HG02943 (cell line): ENCODE measurements around the gene ADGRA1.
"Not testable (repeated sequence)": the region's sequence is repeated elsewhere in the genome, so short reads cannot be mapped to it uniquely, and the experiment has no call there.

ENCODE experiments used
- ATAC-seq: cut with Tn5 transposase; IDR thresholded peaks from one replicate; pipeline ENCODE4 v1.9.1; 2021; ENCODE audit warnings: mild to moderate bottlenecking, low read depth, moderate library complexity; ENCODE audit not compliant: unreplicated experiment

The ADGRA1 gene

DNA sequence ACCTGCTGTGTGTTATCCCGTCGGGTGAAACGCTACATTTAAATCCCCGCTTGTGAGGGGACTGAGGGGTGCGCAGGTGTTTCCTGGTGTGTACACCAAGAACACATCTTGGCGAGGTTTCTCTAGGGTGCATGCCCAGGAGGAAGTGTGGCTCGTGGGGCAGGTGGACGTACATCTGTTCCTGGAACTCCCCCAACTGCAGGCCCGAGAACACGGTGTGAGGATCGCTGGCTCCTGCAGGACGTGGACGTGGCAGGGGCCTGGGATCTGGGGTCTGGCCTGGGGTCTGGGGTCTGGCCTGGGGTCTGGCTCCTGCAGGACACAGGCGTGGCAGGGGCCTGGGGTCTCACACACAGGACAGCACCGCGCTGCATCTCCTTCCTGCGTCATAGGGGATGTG is 82.4 kb downstream of the ADGRA1 start:
- ATAC-seq = no peak

DNA sequence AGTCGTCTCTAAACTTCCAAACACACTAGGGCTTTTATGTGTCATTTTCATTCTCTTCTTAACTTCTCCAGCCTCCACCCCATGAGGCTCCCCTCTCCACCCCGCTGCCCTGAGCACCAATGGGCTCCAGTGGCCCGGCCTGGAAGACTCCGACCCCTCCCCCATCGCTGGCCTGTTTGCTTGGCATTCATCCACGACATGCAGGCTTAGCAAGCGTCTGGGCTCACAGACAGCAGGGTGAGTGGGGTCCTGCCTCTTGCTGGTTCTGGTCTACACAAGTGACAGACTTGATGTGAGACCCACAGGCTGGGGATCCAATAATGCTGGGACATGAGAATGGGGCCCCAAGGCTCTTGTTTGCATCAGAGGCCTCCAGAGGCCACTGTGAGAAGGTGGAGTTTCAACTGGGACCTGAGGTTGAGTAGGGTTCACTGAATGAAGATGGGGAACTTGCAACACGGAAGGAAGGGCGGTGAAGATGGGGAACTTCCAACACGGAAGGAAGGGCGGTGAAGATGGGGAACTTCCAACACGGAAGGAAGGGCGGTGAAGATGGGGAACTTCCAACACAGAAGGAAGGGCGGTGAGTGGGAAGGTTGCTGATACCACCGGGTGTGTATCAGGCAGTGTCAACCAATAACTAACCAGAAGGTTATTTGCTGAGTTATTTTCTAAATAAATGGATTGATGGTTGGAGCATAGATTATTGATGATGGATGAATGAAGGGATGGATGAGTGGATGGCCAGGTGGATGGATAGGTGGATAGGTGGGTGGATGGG is 86.3 kb downstream of the ADGRA1 start:
- no peak for ATAC-seq

GRCh38 chr10:133174689-133175263 is 87.1 kb downstream of the ADGRA1 start:
- no peak for ATAC-seq

DNA sequence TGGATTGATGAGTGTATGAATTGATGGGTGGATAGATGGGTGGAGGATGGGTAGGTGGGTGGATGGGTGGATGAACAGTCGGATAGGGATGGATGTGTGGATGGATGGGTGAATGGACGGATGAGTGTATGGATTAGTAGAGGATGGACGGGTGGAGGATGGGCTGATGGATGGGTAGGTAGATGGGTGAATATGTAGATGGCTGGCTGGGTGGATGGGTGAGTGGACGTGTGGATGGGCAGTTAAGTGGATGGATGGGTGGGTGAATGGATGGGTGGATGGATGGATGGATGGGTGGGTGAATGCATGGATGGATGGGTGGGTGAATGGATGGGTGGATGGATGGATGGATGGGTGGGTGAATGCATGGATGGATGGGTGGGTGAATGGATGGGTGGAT is 87.9 kb downstream of the ADGRA1 start:
- ATAC-seq = not testable (repeated sequence)

DNA sequence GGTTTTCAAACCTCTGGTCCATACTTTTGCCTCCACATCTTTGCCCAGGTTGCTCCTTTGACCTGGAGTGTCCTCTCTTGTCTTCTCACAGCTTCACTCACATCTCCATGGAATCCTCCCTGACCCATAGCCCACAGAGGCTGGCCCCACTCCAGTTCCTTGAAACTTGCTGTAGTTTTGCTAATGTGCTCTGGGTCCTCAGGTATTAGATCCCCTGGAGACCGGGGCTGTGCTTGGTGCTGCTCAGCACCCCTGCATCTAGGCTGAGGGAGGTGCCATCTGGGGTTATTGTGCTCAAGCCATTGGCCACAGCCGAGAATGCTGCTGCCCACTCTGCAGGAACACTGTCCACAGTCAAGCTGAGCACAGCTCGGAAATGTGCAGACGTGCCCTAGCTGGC is 88.8 kb downstream of the ADGRA1 start:
- ATAC-seq = no peak

DNA sequence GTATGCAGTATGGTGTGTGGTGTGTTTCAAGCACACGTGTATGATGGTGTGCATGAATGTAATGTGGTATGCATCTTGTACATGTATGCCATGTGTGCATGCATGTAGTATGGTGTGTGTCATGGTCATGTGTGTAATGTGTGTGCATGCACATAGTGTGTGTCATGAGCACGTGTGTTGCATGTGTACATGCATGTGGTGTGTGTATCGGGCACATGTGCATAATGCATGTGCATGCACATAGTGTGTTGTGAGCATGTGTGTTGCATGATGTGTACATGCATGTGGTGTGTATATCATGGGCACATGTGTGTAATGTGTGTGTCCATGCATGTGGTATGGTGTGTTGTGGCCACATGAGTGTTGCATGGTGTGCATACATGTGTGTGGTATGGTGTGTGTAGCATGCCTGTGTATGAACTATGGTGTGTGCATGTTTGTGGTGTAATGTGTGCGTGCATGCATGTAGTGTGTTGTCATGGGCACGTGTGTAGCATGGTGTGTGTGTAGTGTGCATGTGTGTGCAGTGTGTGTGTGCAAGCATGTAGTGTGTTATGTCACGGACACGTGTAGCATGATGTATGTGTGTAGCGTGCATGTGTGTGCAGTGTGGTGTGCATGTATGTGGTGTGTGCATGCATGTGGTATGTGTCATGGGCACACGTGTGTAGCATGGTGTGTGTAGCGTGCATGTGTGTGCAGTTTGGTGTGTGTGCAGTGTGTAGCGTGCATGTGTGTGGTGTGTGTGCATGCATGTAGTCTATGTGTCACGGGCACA is 89.8 kb downstream of the ADGRA1 start:
- ATAC-seq = no peak

DNA sequence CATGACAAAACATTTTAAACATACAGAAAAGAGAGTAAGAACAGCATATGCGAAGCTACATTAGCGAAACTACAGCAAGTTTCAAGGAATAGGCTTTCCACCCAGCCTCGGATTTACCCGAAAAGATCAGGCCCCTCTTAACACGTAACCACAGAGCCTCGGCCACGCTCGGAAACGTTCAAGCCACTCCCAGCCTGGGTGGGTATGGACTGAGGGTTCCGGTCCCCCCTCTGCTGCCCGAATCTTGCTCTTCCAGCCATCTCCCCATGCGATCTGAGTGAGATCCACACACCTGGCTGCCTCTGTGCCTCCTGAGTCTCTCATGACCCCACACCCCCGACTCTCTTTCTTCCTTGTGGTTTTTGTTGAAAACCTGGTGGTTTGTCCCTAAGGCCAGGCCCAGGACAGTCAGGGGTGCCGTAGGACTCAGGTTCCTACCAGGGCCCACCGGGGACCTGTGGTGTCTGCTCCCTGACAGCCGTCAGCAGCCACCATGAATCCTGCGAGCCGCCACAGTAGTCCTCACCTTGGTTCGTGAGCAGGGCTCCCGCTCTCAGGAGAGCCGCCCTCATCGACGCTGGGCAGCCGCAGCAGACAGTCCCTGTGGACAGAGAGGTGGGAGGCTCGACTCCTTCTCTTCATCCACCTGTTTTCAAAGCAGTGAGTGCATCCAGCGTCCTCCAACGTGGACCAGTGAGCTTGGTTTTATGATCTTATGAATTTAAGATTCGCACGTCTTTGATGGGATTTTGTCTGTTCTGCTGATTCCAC is 90.8 kb downstream of the ADGRA1 start:
- ATAC-seq = no peak

GRCh38 chr10:133179128-133179520 is 91.4 kb downstream of the ADGRA1 start:
- ATAC-seq = no peak

- ATAC-seq = no peak
These were observed 91.9 kb downstream of the ADGRA1 start for GRCh38 chr10:133179651-133180050.

DNA sequence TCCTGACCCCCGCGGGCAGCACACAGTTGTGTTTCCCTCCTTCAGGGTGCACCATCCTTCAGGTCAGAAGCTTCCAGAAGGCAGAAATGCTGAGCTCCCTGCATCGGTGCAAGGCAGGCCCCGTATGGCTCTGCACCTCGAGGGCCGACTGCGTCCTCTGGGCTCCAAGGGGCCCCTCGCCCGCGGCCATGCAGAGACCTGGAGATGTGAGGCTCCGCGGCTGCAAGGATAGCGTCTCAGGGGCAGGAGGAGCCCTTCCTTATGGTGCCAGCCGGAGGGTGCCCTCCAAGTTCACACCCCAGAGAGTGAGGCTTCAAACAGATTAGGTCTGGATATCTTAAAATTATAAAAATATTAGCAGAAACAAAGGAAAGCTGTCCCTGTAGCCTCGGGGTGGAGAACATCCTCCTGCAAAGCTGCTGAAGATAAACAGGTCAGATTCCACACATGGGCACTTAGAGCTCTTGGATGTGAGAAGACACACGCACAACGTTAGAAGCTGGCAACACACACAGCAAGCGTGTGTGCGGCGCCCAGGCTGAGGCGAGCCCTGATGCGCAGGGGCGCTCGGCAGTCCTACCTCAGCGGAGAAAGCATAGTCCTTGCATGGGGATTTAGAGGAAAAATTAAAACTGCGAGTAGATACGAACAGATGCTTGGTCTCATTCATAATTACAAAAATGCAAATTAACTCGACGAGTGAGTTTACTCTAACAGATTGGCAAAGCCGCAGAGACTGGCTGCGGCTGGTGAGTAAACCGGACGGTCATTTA is 92.7 kb downstream of the ADGRA1 start:
- ATAC-seq = no peak

- no peak for ATAC-seq
These were observed 93.4 kb downstream of the ADGRA1 start for GRCh38 chr10:133180965-133181639.
